ENCODE measurements around the gene RLBP1. TPM values are rescaled to one million over a fixed set of nuclear protein-coding genes. Genes with fewer than 3 reads are reported as not detected.
A peak's percentile ranks its signal among the peaks of the same experiment; 100 is the strongest.

Gene RLBP1
- total and polyA plus RNA-seq, 9 of the 15 experiments (the other 6 are each of a cell fraction or from before 2014, with no cell fraction given), result 0.05 TPM; not detected in 8

GRCh38 chr15:89226359-89227221, 5.2 kb upstream of the RLBP1 start:
- in situ Hi-C loops (cut with MboI), result no loop called here
- Histone ChIP-seq H3K9me3 (replicated peaks; ENCODE audit: control insufficient read depth, insufficient read depth, low read depth, low read length) (no peaks in the 10 kb centered on the region), H3K27ac (ENCODE audit: extremely low read depth, low read depth, low read length) (peak overlapping the region; percentile 57), H3K9ac (ENCODE audit: insufficient read depth in 1 of 2, low read depth in 2 of 2, low read length in 2 of 2) (peak overlapping the region; percentile 10 to 35; a peak in 1 of 4 replicates), H3K4me3 (no peak overlapping the region), H3K36me3 (ENCODE audit: control insufficient read depth, insufficient read depth, low read length) (no peaks in the 10 kb centered on the region), H2AFZ (ENCODE audit: low read depth, low read length) (peak overlapping the region; percentile 92), H3K79me2 (ENCODE audit: control insufficient read depth, insufficient read depth, low read length) (no peaks in the 10 kb centered on the region), H3K27me3 (ENCODE audit: control insufficient read depth in 2 of 2, insufficient read depth in 2 of 2, low read length in 2 of 2) (no peaks in the 10 kb centered on the region), H3K4me1 (replicated peaks in 1 of 2; ENCODE audit: control insufficient read depth in 2 of 2, insufficient read depth in 2 of 2, low read length in 2 of 2) (peaks cover 12 to 20% of the 10 kb centered on the region in 2 experiments; a peak in 4 of 5 replicates), H4K20me1 (replicated peaks; ENCODE audit: control insufficient read depth, insufficient read depth, low read length) (no peaks in the 10 kb centered on the region), H3K4me2 (ENCODE audit: insufficient read depth, low read length) (peak overlapping the region; percentile 55), H3K9me1 (ENCODE audit: control insufficient read depth, insufficient read depth, low read length) (no peaks in the 10 kb centered on the region)
- intact Hi-C loops (cut with micrococcal nuclease), result no loop called here
- peak; percentile 82 for FAIRE-seq
- BruUV-seq (replicated peaks), result no TSS peak
- ChIA-PET CTCF (ENCODE audit: low intra/inter-chr PET ratio) (no interaction called here), POLR2A (interaction anchor here (0.6 to 1.1 kb wide), 7 partner anchors 10 to 1591 kb away, joined by 3 to 4 read pairs (median 3); partner anchors contain the start of gene FANCI)
- 15% methylated on average over 14 of the region's 14 CpGs for WGBS (ENCODE audit: insufficient coverage, low coverage, missing lambda C conversion rate)
- ATAC-seq, result peak; percentile 86
- DNase-seq (ENCODE audit: extremely low read depth in 1 of 4, low spot score in 3 of 4), result peak; percentile 42 to 85 (median 62)
- TF ChIP-seq POLR2AphosphoS5 (IDR thresholded peaks at IDR 0.05; ENCODE audit: control insufficient read depth, insufficient read depth, low read depth, low read length), result peak; percentile 49; the same call in 1 of the 2 replicates
- TF ChIP-seq DLX4 (CRISPR knock-in tag; IDR thresholded peaks at IDR 0.05), result no peak
- TF ChIP-seq MYC (IDR thresholded peaks at IDR 0.05; ENCODE audit: low read depth, low read length), result peak; percentile 67; the same call in 1 of the 2 replicates
- no peak for TF ChIP-seq MYC (CRISPR knock-in tag; IDR thresholded peaks at IDR 0.05; ENCODE audit: borderline replicate concordance, low read depth)
- TF ChIP-seq TRIM25 (IDR thresholded peaks at IDR 0.05; ENCODE audit: borderline replicate concordance), result no peak
- no peak for TF ChIP-seq DIDO1 (tag; IDR thresholded peaks at IDR 0.05; ENCODE audit: low read depth)
- TF ChIP-seq MTA2 (IDR thresholded peaks at IDR 0.05; ENCODE audit: low read depth), result peak; percentile 62
- no peak for TF ChIP-seq CHCHD3 (CRISPR knock-in tag; IDR thresholded peaks at IDR 0.05)
- TF ChIP-seq CREB1 (IDR thresholded peaks at IDR 0.05), result peak; percentile 9; the same call in 1 of the 2 replicates
- TF ChIP-seq CREB1 (CRISPR knock-in tag; IDR thresholded peaks at IDR 0.05), result no peak
- peak; percentile 90 for TF ChIP-seq ARID1B (IDR thresholded peaks at IDR 0.05)
- peak; percentile 86 for TF ChIP-seq ZNF263 (CRISPR knock-in tag; IDR thresholded peaks at IDR 0.05; ENCODE audit: borderline replicate concordance)
- TF ChIP-seq ZNF212 (CRISPR knock-in tag; IDR thresholded peaks at IDR 0.05), result no peak
- peak; percentile 70 for TF ChIP-seq SMARCA4 (IDR thresholded peaks at IDR 0.05)
- TF ChIP-seq CLOCK (CRISPR knock-in tag; IDR thresholded peaks at IDR 0.05; ENCODE audit: borderline replicate concordance), result no peak
- TF ChIP-seq SMARCE1 (IDR thresholded peaks at IDR 0.05), result peak; percentile 34; the same call in 1 of the 2 replicates

Measured in K562 (cell line).